Measurements from ENCODE around the gene KRT73.

The KRT73 gene

DNA sequence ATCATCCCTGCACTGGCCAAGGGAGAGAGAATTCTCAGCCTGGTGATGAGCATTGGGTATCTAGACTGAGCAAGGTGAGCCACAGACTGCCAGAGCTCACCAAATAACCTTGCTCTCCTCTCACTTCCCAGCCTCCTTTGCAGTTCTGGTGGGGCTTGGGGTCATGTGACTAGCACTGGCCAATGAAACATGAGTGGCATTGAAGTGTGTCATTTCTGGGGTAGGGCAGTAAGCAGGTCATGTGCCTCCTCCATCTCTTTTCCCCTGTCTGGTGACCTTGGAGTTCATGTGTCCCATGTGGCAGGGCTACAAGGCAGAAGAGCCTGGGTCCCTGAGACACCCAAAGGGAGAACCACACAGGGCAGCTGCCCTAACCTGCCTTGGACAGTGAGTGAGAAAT, 13.5 kb downstream of the KRT73 start:
- TF ChIP-seq, protein P1, sequence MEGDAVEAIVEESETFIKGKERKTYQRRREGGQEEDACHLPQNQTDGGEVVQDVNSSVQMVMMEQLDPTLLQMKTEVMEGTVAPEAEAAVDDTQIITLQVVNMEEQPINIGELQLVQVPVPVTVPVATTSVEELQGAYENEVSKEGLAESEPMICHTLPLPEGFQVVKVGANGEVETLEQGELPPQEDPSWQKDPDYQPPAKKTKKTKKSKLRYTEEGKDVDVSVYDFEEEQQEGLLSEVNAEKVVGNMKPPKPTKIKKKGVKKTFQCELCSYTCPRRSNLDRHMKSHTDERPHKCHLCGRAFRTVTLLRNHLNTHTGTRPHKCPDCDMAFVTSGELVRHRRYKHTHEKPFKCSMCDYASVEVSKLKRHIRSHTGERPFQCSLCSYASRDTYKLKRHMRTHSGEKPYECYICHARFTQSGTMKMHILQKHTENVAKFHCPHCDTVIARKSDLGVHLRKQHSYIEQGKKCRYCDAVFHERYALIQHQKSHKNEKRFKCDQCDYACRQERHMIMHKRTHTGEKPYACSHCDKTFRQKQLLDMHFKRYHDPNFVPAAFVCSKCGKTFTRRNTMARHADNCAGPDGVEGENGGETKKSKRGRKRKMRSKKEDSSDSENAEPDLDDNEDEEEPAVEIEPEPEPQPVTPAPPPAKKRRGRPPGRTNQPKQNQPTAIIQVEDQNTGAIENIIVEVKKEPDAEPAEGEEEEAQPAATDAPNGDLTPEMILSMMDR (IDR thresholded peaks at IDR 0.05; ENCODE audit: insufficient read depth, low read depth, low read length, missing control alignments), result no peak
- peak; percentile 3 for DNase-seq (ENCODE audit: low read depth)
- H3K4me3 ChIP-seq (ENCODE audit: low read depth, low read length), result no peak overlapping the region

DNA sequence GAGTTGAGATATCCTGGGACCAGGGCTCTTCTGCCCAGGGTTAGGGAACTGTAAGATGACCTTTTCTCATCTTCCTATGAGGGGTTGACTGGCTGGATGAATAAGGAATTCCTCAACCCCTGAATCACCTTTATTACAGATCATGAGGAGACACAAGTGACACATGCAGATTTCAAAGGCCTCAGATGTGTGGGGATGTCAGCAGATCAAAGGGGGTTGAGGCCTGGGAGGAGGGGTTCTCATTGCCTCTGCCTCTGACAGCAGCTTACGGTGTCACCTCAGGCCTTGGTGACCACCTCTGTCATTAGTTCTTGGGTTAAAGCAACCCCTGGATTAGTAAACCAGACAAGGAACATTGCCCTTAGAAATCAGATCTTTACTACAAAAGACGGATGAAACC, 15.0 kb downstream of the KRT73 start:
- no peak for DNase-seq (ENCODE audit: low read depth)
- TF ChIP-seq, protein P1 (IDR thresholded peaks at IDR 0.05; ENCODE audit: insufficient read depth, low read depth, low read length, missing control alignments), result no peak
- H3K4me3 ChIP-seq (ENCODE audit: low read depth, low read length), result no peak overlapping the region

DNA sequence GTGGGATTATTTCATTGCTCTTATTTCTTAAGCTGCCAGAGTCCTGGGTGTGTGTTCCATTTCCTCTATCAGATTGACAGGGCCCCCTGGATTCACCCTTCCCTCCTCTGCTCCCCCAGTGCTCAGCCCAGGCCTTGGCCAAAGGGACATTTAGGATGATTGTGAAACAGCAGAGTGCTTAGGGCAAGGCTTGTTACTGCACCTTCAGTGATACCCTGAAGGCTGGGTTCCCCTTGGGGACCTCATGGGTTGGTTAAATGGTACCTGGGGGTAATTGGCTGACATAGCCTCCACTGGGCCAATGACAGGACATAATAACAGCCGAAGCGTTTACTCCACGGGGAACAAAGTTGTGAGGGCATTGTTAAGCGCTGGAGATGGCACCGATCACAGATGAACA, 15.8 kb downstream of the KRT73 start:
- no peak overlapping the region for H3K4me3 ChIP-seq (ENCODE audit: low read depth, low read length)
- no peak for DNase-seq (ENCODE audit: low read depth)
- TF ChIP-seq, protein P1 (IDR thresholded peaks at IDR 0.05; ENCODE audit: insufficient read depth, low read depth, low read length, missing control alignments), result no peak

DNA sequence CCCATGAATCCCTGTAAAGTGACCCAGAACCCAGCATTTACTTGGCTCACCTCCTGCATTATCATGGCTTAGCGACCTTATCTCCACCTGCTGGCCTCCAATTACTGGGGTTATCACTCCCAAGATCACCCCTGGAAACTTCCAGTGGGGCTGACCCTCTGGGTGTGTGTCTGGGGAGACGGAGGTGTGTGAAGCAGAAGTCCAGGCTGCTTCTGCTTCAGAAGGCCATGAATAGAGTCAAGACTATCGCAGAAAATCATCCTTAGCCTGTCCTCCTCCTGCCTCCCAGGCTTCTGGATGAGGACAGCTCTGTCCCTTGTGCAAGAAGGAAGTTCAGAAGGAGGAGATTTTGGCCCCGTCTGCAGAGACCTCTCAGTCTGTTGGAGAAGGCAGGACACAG, 16.7 kb downstream of the KRT73 start:
- TF ChIP-seq, protein P1 (IDR thresholded peaks at IDR 0.05; ENCODE audit: insufficient read depth, low read depth, low read length, missing control alignments), result no peak
- no peak overlapping the region for H3K4me3 ChIP-seq (ENCODE audit: low read depth, low read length)
- DNase-seq (ENCODE audit: low read depth), result no peak

DNA sequence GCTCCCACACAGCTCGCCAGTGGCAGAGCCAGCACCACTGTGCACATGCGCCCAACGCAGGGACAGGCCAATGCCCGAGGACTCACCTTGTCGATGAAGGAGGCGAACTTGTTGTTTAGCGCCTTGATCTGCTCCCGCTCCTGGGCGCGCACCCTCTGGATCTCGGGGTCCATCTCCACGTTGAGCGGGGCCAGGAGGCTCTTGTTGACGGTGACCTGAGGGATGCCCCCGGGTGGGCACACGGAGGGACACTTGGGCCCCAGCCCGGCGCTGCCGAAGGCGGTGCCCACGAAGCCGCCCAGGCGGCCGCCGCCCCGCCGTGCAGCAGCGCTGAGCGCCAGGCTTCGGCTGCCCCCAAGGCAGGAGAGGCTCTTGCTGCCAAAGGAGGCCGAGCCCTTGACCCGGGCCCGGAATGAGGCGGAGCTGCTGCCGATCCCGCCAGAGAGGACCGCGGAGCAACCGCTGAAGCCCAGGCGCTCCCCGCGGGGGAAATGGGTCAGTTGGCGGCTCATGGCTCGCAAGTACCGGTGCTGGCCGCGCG, 17.3 kb downstream of the KRT73 start, which contains the start of gene KRT72:
Gene KRT72 (minus strand): TSS at position 523 of the 541 bp plus-strand sequence. CDS start 11 bp downstream, at position 512.
- DNase-seq (ENCODE audit: low read depth), result no peak
- no peak within 1 kb of the TSS for H3K4me3 ChIP-seq (ENCODE audit: low read depth, low read length)
- TF ChIP-seq, protein P1 (IDR thresholded peaks at IDR 0.05; ENCODE audit: insufficient read depth, low read depth, low read length, missing control alignments), result no peak

DNA sequence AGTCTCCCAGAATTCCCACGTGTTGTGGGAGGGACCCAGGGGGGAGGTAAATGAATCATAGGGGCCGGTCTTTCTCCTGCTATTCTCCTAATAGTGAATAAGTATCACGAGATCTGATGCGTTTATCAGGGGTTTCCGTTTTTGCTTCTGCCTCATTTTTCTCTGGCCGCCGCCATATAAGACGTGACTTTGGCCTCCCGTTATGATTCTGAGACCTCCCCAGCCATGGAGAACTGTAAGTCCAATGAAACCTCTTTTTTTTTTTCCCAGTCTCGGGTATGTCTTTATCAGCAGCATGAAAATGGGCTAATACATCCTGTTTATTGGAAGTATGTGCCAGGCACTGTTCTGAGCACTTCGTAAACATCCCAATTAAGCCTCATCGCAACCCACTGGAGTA, 17.9 kb downstream of the KRT73 start:
- no peak overlapping the region for H3K4me3 ChIP-seq (ENCODE audit: low read depth, low read length)
- TF ChIP-seq, protein P1 (IDR thresholded peaks at IDR 0.05; ENCODE audit: insufficient read depth, low read depth, low read length, missing control alignments), result no peak
- no peak for DNase-seq (ENCODE audit: low read depth)

DNA sequence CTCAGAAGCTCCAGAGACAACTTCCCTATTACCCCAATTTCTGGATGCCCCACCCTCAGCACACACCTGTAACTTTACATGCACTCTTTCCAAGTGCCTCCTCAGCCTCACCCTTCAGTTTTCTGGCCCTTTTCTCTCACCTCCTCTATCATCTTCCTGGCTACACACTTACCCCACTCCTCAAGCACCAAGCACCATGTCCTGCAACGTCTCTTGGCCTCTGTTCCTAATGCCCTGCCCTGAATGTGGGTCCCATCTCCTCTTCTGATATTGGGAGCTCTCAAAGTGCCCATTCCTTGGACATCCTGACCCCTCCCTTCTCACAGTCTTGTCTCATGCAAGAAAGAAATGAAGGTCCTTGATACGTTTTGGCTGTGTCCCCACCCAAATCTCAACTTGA, 18.3 kb downstream of the KRT73 start:
- no peak for DNase-seq (ENCODE audit: low read depth)
- TF ChIP-seq, protein P1 (IDR thresholded peaks at IDR 0.05; ENCODE audit: insufficient read depth, low read depth, low read length, missing control alignments), result no peak
- no peak overlapping the region for H3K4me3 ChIP-seq (ENCODE audit: low read depth, low read length)

Measured in GM12865 (cell line).